NCI-H1930 (cell line): ENCODE results near the gene CEBPE.
"Not testable (repeated sequence)": the region's sequence is repeated elsewhere in the genome, so short reads cannot be mapped to it uniquely, and the experiment has no call there.

Experiments
- DNase-seq, 2 experiments: peaks; one replicate each; lab custom pipeline; 2025; lab: John Stamatoyannopoulos, UW

Gene CEBPE

GRCh38 chr14:23121361-23121771 lies 2.3 kb upstream of the CEBPE start:
- no peak for DNase-seq

GRCh38 chr14:23120541-23121251 lies 1.6 kb upstream of the CEBPE start:
- DNase-seq = peak; percentile 62 to 80

- DNase-seq = no peak
Measured at GRCh38 chr14:23119363-23120327, 590 bp upstream of the CEBPE start.

GRCh38 chr14:23117371-23118020 lies 1.6 kb downstream of the CEBPE start:
- DNase-seq = no peak

- no peak for DNase-seq
Measured at GRCh38 chr14:23115918-23116317, 3.1 kb downstream of the CEBPE start.

GRCh38 chr14:23115039-23115731 lies 3.9 kb downstream of the CEBPE start:
- DNase-seq = no peak

GRCh38 chr14:23114669-23115038 lies 4.4 kb downstream of the CEBPE start:
- DNase-seq = no peak

- no peak for DNase-seq
Measured at GRCh38 chr14:23114120-23114458, 5.0 kb downstream of the CEBPE start.

- DNase-seq = no peak
Measured at GRCh38 chr14:23113431-23114119, 5.5 kb downstream of the CEBPE start.

- no peak for DNase-seq
Measured at GRCh38 chr14:23112359-23113178, 6.5 kb downstream of the CEBPE start.

GRCh38 chr14:23110579-23111365 lies 8.3 kb downstream of the CEBPE start:
- no peak for DNase-seq

- no peak for DNase-seq
Measured at GRCh38 chr14:23109769-23110168, 9.3 kb downstream of the CEBPE start.

GRCh38 chr14:23108169-23108568 lies 10.9 kb downstream of the CEBPE start:
- DNase-seq = not testable (repeated sequence)

GRCh38 chr14:23107620-23108019 lies 11.4 kb downstream of the CEBPE start:
- DNase-seq = not testable (repeated sequence)

- DNase-seq = no peak
Measured at GRCh38 chr14:23106747-23107045, 12.4 kb downstream of the CEBPE start.

- no peak for DNase-seq
Measured at GRCh38 chr14:23105348-23105824, 13.7 kb downstream of the CEBPE start.

GRCh38 chr14:23104591-23105347 lies 14.3 kb downstream of the CEBPE start, which contains the start of gene CIROP:
CIROP (minus strand) TSS chr14:23104989; CDS start chr14:23104920, 69 bp downstream.
- no peak for DNase-seq

- no peak for DNase-seq
Measured at GRCh38 chr14:23104070-23104590, 14.9 kb downstream of the CEBPE start.

GRCh38 chr14:23103581-23103980 lies 15.5 kb downstream of the CEBPE start:
- no peak for DNase-seq
